IPS DF 6.9 (cell line): Measurements from ENCODE around the gene FHIP1A.

ENCODE experiments used
- DNase-seq: peaks from one replicate; pipeline ENCODE4 v3.0.0-alpha.2; 2013; ENCODE audit warnings: low read depth, low spot score
- H3K27ac ChIP-seq: one replicate; pipeline ENCODE4 v1.5.1; 2013; ENCODE audit warnings: low read length, control low read depth
- H3K27me3 ChIP-seq: 2 replicates; pipeline ENCODE4 v1.6.1; 2013; ENCODE audit warnings: mild to moderate bottlenecking, low read length; ENCODE audit not compliant: control insufficient read depth, insufficient read depth
- H3K36me3 ChIP-seq: 2 replicates; pipeline ENCODE4 v1.6.1; 2013; ENCODE audit warnings: low read length; ENCODE audit not compliant: control insufficient read depth, insufficient read depth
- H3K4me1 ChIP-seq: 2 replicates; pipeline ENCODE4 v1.6.1; 2013; ENCODE audit warnings: low read length; ENCODE audit not compliant: control insufficient read depth, insufficient read depth
- H3K4me3 ChIP-seq: 2 replicates; pipeline ENCODE4 v1.5.1; 2013; ENCODE audit warnings: mild to moderate bottlenecking, low read length
- H3K9me3 ChIP-seq: 2 replicates; pipeline ENCODE4 v1.6.1; 2013; ENCODE audit warnings: low read length, inconsistent platforms; ENCODE audit not compliant: control insufficient read depth, insufficient read depth
- WGBS: extraction: QIAGEN DNeasy Blood & Tissue Kit; methylation state at CpG from one replicate; pipeline ENCODE4 v1.1.7; 2013; ENCODE audit warnings: mixed read lengths, missing lambda C conversion rate; ENCODE audit not compliant: insufficient read length, insufficient coverage; 5-methylcytosine and 5-hydroxymethylcytosine counted together

The FHIP1A gene

DNA sequence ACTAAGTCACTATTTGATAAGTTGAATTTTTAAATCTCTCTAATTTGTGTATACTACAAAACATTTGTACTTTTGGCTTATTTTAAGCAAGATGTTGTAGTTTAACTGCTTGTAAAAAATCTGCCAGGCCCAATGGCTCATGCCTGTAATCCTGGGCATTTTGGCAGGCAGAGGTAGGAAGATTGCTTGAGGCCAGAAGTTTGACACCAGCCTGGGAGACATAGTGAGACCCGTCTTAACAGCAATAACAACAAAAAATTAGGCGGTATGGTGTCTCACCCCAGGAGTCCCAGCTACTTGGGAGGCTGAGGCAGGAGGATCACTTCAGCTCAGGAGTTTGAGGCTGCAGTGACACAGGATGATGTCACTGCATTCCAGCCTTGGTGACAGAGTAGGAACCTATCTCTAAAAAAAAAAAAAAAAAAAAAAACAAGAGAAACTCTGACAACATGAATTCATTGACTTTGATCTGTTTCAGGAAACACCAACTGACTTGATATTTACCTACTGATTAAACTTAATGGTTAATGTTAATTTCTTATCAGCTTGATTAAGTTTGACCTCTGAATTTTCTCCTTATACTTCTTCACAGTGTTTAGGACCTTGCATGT lies 8.9 kb downstream of the FHIP1A start:
- no peaks in the 10 kb centered on the region for H3K9me3 ChIP-seq
- no peak overlapping the region for H3K4me3 ChIP-seq
- peaks cover 3% of the 10 kb centered on the region; the same call in 1 of the 2 replicates for H3K4me1 ChIP-seq
- no peak for DNase-seq
- no peaks in the 10 kb centered on the region; the same call in 1 of the 2 replicates for H3K36me3 ChIP-seq
- H3K27me3 ChIP-seq = no peaks in the 10 kb centered on the region
- WGBS = no CpG with 5 or more reads among the region's 2 CpGs
- no peak overlapping the region for H3K27ac ChIP-seq

- peaks cover 3% of the 10 kb centered on the region; the same call in 1 of the 2 replicates for H3K4me1 ChIP-seq
- no peaks in the 10 kb centered on the region for H3K27me3 ChIP-seq
- DNase-seq = no peak
- no peaks in the 10 kb centered on the region for H3K9me3 ChIP-seq
- H3K4me3 ChIP-seq = no peak overlapping the region
- no peak overlapping the region for H3K27ac ChIP-seq
- no peaks in the 10 kb centered on the region; the same call in 1 of the 2 replicates for H3K36me3 ChIP-seq
Observed at GRCh38 chr4:151418385-151418784, 9.4 kb downstream of the FHIP1A start.

GRCh38 chr4:151418856-151419255 lies 9.9 kb downstream of the FHIP1A start:
- no peak for DNase-seq
- Histone ChIP-seq H3K9me3 (no peaks in the 10 kb centered on the region), H3K4me1 (peaks cover 3% of the 10 kb centered on the region; the same call in 1 of the 2 replicates), H3K4me3 (no peak overlapping the region), H3K27me3 (no peaks in the 10 kb centered on the region), H3K36me3 (no peaks in the 10 kb centered on the region; the same call in 1 of the 2 replicates), H3K27ac (no peak overlapping the region)
- no CpG with 5 or more reads among the region's 1 CpG for WGBS

- Histone ChIP-seq H3K27ac (no peak overlapping the region), H3K4me1 (peaks cover 3% of the 10 kb centered on the region; the same call in 1 of the 2 replicates), H3K27me3 (no peaks in the 10 kb centered on the region), H3K36me3 (no peaks in the 10 kb centered on the region; the same call in 1 of the 2 replicates), H3K9me3 (no peaks in the 10 kb centered on the region), H3K4me3 (no peak overlapping the region)
- no peak for DNase-seq
Observed at GRCh38 chr4:151420250-151420807, 11.4 kb downstream of the FHIP1A start.

DNA sequence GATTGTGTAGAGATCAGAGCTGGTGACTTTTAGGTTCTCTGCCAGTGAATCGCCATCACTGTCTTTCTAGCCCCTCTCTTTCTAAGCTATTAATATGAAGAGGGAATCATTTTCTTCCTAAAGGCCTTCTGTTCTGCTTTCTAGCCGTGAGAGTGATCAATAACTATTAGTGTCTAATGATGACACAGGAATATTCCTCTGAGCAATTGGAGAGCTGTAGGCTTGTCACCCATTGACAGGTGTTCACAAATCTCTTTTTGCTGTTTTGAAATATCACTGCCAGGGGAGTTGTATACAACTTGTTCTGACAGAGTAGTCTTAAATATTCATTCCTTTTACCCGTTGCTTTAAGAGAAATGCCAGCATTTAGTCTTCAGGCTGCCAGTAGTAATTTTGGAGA lies 13.9 kb downstream of the FHIP1A start:
- Histone ChIP-seq H3K4me1 (no peaks in the 10 kb centered on the region), H3K27ac (no peak overlapping the region), H3K27me3 (no peaks in the 10 kb centered on the region), H3K4me3 (no peak overlapping the region), H3K36me3 (no peaks in the 10 kb centered on the region; the same call in 1 of the 2 replicates), H3K9me3 (no peaks in the 10 kb centered on the region)
- no peak for DNase-seq
- no CpG with 5 or more reads among the region's 3 CpGs for WGBS

GRCh38 chr4:151426513-151426912 lies 17.5 kb downstream of the FHIP1A start:
- H3K9me3 ChIP-seq = no peaks in the 10 kb centered on the region
- H3K4me3 ChIP-seq = no peak overlapping the region
- no CpG with 5 or more reads among the region's 1 CpG for WGBS
- no peaks in the 10 kb centered on the region for H3K4me1 ChIP-seq
- H3K27ac ChIP-seq = no peak overlapping the region
- no peaks in the 10 kb centered on the region for H3K36me3 ChIP-seq
- no peak for DNase-seq
- no peaks in the 10 kb centered on the region for H3K27me3 ChIP-seq

- DNase-seq = no peak
- H3K36me3 ChIP-seq = no peaks in the 10 kb centered on the region
- H3K4me3 ChIP-seq = no peak overlapping the region
- WGBS = no CpG with 5 or more reads among the region's 1 CpG
- H3K4me1 ChIP-seq = no peaks in the 10 kb centered on the region; the same call in 1 of the 2 replicates
- no peaks in the 10 kb centered on the region for H3K27me3 ChIP-seq
- H3K9me3 ChIP-seq = no peaks in the 10 kb centered on the region
- H3K27ac ChIP-seq = no peak overlapping the region
Observed at GRCh38 chr4:151427266-151427665, 18.3 kb downstream of the FHIP1A start.

DNA sequence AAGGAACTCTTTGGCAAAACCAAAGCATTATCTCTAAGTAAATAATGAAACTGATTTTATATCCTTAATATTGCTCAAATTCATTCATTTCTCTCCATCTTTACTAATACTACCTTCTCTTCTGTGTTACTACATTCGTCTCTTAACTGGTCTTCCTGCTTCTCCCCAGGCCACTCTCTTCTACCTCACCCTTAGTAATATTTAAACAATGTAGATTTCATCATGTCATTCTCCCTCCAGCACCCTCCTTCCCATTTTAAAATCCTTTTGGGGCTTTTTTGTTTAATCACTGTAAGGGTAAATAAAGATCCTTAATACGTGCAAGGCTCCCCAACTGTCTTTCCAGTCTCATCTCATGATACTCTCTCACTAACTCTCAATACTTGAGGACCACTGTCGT lies 19.4 kb downstream of the FHIP1A start:
- WGBS = 100% methylated on average over 1 of the region's 3 CpGs
- no peak for DNase-seq
- Histone ChIP-seq H3K27me3 (no peaks in the 10 kb centered on the region), H3K4me3 (no peak overlapping the region), H3K9me3 (no peaks in the 10 kb centered on the region), H3K36me3 (no peaks in the 10 kb centered on the region), H3K4me1 (no peaks in the 10 kb centered on the region; the same call in 1 of the 2 replicates), H3K27ac (no peak overlapping the region)

DNA sequence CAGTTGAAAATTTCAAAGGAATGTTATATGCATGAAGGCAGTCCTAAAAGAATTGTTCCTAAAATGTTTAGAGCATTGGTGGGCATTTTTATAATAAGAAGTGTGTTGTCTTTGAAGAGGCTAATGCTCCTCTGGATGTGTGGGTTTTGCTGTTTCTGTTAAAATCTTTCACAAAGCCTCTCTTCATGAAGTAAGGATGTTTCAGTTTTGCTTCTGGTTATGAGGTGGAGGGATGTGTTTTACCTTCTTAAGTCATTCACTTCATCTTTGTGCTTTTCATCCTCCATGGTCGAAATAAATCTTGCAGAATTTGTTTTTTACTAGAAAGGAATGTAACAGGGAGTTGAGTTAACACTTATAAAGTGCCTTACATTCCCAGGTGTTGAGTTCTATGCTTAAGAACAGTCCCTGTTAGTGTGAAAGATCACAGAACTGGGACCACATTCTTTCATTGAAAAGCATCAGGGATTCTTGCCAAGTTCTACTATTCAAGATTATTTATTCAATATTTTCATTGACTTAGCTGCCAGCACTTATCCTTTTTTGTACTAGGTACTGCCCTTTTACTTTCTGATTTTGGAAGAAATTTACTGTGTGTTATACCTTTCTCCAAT lies 21.1 kb downstream of the FHIP1A start:
- no peak for DNase-seq
- no CpG with 5 or more reads among the region's 1 CpG for WGBS

GRCh38 chr4:151430740-151431457 lies 21.9 kb downstream of the FHIP1A start:
- Histone ChIP-seq H3K27me3 (no peaks in the 10 kb centered on the region), H3K36me3 (no peaks in the 10 kb centered on the region), H3K4me3 (no peak overlapping the region), H3K27ac (no peak overlapping the region), H3K4me1 (no peaks in the 10 kb centered on the region; the same call in 1 of the 2 replicates), H3K9me3 (no peaks in the 10 kb centered on the region)
- no peak for DNase-seq
- WGBS = no CpG with 5 or more reads among the region's 6 CpGs

More for the DNA sequence above, 21.1 kb downstream of the FHIP1A start:
- no peak overlapping the region for H3K27ac ChIP-seq
- H3K36me3 ChIP-seq = no peaks in the 10 kb centered on the region
- H3K4me1 ChIP-seq = no peaks in the 10 kb centered on the region; the same call in 1 of the 2 replicates
- no peaks in the 10 kb centered on the region for H3K9me3 ChIP-seq
- no peaks in the 10 kb centered on the region for H3K27me3 ChIP-seq
- H3K4me3 ChIP-seq = no peak overlapping the region
